ENCODE data around the gene OR9A2.

The OR9A2 gene, protein sequence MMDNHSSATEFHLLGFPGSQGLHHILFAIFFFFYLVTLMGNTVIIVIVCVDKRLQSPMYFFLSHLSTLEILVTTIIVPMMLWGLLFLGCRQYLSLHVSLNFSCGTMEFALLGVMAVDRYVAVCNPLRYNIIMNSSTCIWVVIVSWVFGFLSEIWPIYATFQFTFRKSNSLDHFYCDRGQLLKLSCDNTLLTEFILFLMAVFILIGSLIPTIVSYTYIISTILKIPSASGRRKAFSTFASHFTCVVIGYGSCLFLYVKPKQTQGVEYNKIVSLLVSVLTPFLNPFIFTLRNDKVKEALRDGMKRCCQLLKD

DNA sequence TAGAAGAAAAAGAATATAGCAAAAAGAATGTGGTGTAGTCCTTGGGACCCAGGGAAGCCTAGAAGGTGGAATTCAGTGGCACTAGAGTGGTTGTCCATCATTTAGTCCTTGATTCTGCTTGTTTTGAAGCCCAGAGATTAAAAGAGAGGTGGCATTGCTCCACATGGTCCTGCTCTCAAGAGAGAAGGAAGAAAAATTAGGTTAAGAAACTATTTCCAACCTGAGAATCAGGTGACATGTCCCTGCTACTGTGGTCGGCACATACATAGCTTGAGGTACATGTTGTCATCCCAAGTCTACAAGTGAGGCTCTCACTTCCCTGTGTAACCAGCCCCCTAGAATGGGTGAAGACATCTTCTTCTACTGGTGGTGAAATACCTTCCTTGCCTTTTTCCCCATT, at the start of gene OR9A2:
OR9A2 (minus strand) TSS at position 101 of the 400 bp plus-strand sequence; CDS start at position 101, 0 bp downstream.
- H3K4me3 Mint-ChIP-seq: no peak within 1 kb of the TSS
- H3K27me3 Mint-ChIP-seq (ENCODE audit: low read depth, poor library complexity): peaks cover 17% of the 10 kb centered on the region
- peaks cover 8% of the 10 kb centered on the region for H3K4me1 Mint-ChIP-seq
- no peaks in the 10 kb centered on the region for H3K36me3 Mint-ChIP-seq (ENCODE audit: low read depth)
- no peaks in the 10 kb centered on the region for H3K9me3 Mint-ChIP-seq
- no peak for TF ChIP-seq CTCF (IDR thresholded peaks at IDR 0.05)
- H3K27ac Mint-ChIP-seq: no peak within 1 kb of the TSS
- no peak for DNase-seq

- Mint-ChIP-seq H3K4me1 (no peaks in the 10 kb centered on the region), H3K27ac (no peak overlapping the region), H3K27me3 (ENCODE audit: low read depth, poor library complexity) (peaks cover 8% of the 10 kb centered on the region), H3K9me3 (peaks cover 4% of the 10 kb centered on the region), H3K4me3 (no peak overlapping the region), H3K36me3 (ENCODE audit: low read depth) (no peaks in the 10 kb centered on the region)
- DNase-seq: no peak
- no peak for TF ChIP-seq CTCF (IDR thresholded peaks at IDR 0.05)
Measured at GRCh38 chr7:143074141-143074540, 47.2 kb upstream of the OR9A2 start.

DNA sequence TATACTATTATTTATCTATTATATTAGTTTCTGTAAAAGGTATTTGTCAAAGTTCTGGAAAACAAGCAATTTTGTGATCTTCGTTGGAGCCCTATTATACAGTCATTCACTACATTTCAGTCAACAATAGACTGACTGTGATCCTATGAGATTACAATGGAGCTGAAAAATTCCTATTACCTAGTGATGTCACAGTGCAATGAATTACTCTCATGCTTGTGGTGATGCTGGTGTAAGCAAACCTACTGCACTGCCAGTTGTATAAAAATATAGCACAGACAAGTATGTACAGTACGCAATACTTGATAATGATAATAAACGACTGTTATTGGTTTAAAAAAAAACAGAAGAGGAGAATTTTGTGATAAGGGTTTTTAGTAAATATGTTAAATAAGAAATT, 46.6 kb upstream of the OR9A2 start:
- Mint-ChIP-seq H3K27ac (no peak overlapping the region), H3K27me3 (ENCODE audit: low read depth, poor library complexity) (peaks cover 8% of the 10 kb centered on the region), H3K9me3 (peaks cover 4% of the 10 kb centered on the region), H3K4me3 (no peak overlapping the region), H3K4me1 (peaks cover 5% of the 10 kb centered on the region), H3K36me3 (ENCODE audit: low read depth) (no peaks in the 10 kb centered on the region)
- no peak for DNase-seq
- TF ChIP-seq CTCF (IDR thresholded peaks at IDR 0.05): no peak

DNA sequence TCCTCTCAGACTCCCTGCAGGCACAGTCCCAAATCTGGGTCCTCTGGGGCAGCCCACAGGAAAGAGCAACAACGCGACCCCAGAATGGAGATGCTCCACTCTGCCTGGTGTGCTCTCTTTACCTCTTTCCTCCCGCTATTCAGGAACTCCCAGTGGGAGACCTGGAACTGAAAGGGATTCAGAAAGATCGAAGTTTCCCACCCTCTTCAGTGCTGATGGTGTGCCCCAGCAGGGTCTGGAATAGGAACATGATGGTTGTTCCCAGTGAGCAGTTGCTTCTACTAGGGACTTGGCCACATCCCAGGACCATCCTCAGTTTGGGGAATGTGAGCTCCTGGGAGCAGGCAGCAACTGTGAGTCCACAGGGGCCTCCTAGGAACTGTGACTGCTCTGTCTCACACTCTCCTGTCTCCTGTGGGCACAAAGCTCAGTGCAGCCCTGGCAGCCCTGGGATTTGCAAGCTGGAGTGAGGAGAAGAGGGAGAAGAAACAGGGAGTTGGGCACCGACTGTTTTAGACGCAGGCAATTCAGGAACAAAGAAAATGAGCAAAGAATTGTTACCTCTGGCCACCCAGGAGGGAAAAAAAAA, 43.1 kb upstream of the OR9A2 start:
- no peak for TF ChIP-seq CTCF (IDR thresholded peaks at IDR 0.05)
- Mint-ChIP-seq H3K9me3 (peaks cover 4% of the 10 kb centered on the region), H3K4me1 (peaks cover 6% of the 10 kb centered on the region), H3K27ac (no peak overlapping the region), H3K27me3 (ENCODE audit: low read depth, poor library complexity) (peaks cover 10% of the 10 kb centered on the region), H3K4me3 (no peak overlapping the region), H3K36me3 (ENCODE audit: low read depth) (no peaks in the 10 kb centered on the region)
- DNase-seq: no peak

DNA sequence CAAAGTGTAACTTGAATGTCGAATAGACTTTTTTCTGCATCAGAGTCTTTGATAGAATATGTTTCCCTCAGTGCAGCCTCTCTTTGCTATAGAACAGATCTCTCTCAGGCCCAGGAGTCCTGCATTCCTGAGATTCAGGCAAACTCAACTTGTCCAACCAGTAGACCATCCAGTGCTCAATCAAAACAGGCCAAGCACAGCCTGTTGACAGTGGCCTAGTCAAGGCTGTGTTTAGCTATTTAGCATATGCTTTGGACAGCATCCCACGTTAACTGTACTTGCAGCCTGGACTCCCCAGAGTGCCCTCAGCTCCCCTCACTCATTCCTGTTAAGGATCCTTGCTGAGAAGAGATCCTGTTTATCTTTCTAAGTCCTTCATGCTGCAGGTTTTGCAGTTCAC, 41.5 kb upstream of the OR9A2 start:
- H3K36me3 Mint-ChIP-seq (ENCODE audit: low read depth): no peaks in the 10 kb centered on the region
- no peak overlapping the region for H3K27ac Mint-ChIP-seq
- H3K27me3 Mint-ChIP-seq (ENCODE audit: low read depth, poor library complexity): peaks cover 11% of the 10 kb centered on the region
- H3K4me1 Mint-ChIP-seq: peaks cover 6% of the 10 kb centered on the region
- H3K4me3 Mint-ChIP-seq: no peak overlapping the region
- H3K9me3 Mint-ChIP-seq: peaks cover 4% of the 10 kb centered on the region
- TF ChIP-seq CTCF (IDR thresholded peaks at IDR 0.05): no peak
- DNase-seq: no peak

DNA sequence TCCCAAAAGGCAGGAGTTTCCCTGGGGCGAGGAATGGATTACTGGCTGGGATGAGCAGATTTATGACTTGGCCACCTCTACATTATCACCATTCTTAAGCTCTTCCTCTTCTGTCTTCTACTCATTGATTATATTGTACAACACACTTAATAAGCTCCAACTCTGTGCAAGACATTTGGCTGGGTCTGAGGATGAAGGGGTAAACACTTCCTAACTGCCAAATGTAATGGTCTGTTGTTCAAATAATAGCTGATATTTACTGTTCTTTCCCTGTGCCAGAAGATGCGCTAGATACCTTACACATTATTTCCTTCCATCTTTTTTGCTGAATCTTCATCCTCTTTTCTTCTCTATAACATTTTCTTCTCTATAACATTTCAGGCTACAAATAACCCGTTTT, 36.8 kb upstream of the OR9A2 start:
- Mint-ChIP-seq H3K27me3 (ENCODE audit: low read depth, poor library complexity) (peaks cover 12% of the 10 kb centered on the region), H3K27ac (no peak overlapping the region), H3K4me3 (no peak overlapping the region), H3K36me3 (ENCODE audit: low read depth) (no peaks in the 10 kb centered on the region), H3K9me3 (no peaks in the 10 kb centered on the region), H3K4me1 (peaks cover 14% of the 10 kb centered on the region)
- no peak for DNase-seq
- TF ChIP-seq CTCF (IDR thresholded peaks at IDR 0.05): no peak
